Measurements from ENCODE around the gene RGL2.

DNA sequence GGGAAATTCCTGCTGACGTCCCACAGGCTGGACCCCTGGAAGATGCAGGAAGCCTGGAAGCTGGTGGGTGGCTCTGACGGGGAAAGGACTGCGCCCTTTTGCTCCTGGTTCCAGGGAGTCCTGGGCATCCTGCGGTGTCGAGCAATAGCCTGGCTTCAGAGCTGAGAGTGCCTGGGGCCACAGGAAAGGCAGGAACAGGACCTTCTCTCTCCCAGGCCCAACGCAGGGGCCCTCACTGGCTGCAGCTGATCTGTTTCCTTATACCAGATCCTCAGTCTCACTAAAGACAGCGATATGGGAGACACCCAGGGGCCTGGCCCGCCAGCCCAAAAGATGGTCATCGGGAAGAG lies 20.4 kb downstream of the RGL2 start:
- TF ChIP-seq CTCF (IDR thresholded peaks at IDR 0.05; ENCODE audit: low read depth, low read length, poor library complexity, severe bottlenecking) (no peak), EZH2phosphoT487 (IDR thresholded peaks at IDR 0.05; ENCODE audit: borderline replicate concordance, low read length) (no peak)

Data from DOHH2 (cell line).